Heart right ventricle (tissue), 16 donors: ENCODE measurements around the gene CPHXL. TPM values are rescaled to one million over a fixed set of nuclear protein-coding genes. Genes with fewer than 3 reads are reported as not detected.

Experiments used
- ATAC-seq, 8 donors: fragments of 200-7000 bp; cut with Tn5 transposase; one replicate each; pipeline ENCODE4 v1.9.1; 2020; ENCODE audit warnings: mild to moderate bottlenecking in 8 of 8, moderate library complexity in 8 of 8, moderate number of reproducible peaks in 1 of 8
- DNase-seq, 2 donors: peaks; one replicate each; pipeline ENCODE4 v3.0.0-alpha.2; 2020
- H3K27ac ChIP-seq, 10 donors: fragments of 200-600 bp; sonication (generic) in 2 of 10; one replicate each; pipeline versions ENCODE4 v1.5.0 to v1.8.0; 2020 to 2022; ENCODE audit warnings: mild to moderate bottlenecking in 3 of 10
- H3K27me3 ChIP-seq, 7 donors: fragments of 200-600 bp; one replicate each; pipeline ENCODE4 v1.8.0; 2021 to 2022; ENCODE audit warnings: mild to moderate bottlenecking in 2 of 7
- H3K36me3 ChIP-seq, 9 donors: fragments of 200-600 bp; sonication (generic) in 1 of 9; one replicate each; pipeline versions ENCODE4 v1.5.0 to v1.8.0; 2020 to 2022; ENCODE audit warnings: mild to moderate bottlenecking in 2 of 9
- H3K4me1 ChIP-seq, 9 donors: fragments of 200-600 bp; sonication (generic) in 1 of 9; one replicate each; pipeline versions ENCODE4 v1.5.0 to v1.8.0; 2020 to 2022; ENCODE audit warnings: mild to moderate bottlenecking in 4 of 9
- H3K4me3 ChIP-seq, 10 donors: fragments of 200-600 bp; sonication (generic) in 2 of 10; one replicate each; pipeline versions ENCODE4 v1.5.0 to v1.8.0; 2020 to 2022; ENCODE audit warnings: mild to moderate bottlenecking in 7 of 10, moderate library complexity in 2 of 10
- H3K9me3 ChIP-seq, 11 donors: fragments of 200-600 bp in 10 of 11; sonication (generic) in 2 of 11; one replicate each; pipeline versions ENCODE4 v1.5.0 to v1.8.0; 2013 to 2022; ENCODE audit warnings: mild to moderate bottlenecking in 2 of 11, control low read depth in 1 of 11, moderate library complexity in 1 of 11
- WGBS, 2 donors: extraction: QIAGEN DNeasy Blood & Tissue Kit; methylation state at CpG; one replicate each; pipeline ENCODE4 v1.1.7; 2013; ENCODE audit warnings: inconsistent platforms in 1 of 2; 5-methylcytosine and 5-hydroxymethylcytosine counted together
- intact Hi-C, 10 donors: fragments of 100-400 bp; cut with DNase I; formaldehyde crosslinking; loops; one replicate each; pipeline versions ENCODE4 v1.11.1 to v1.14.2; 2022
- polyA plus RNA-seq, 2 donors: library from polyadenylated mRNA; stranded (reverse); fragments of 200-250 nt; gene quantifications; one replicate each; pipeline ENCODE4 v1.2.3, GENCODE V29; 2013
- total RNA-seq, 10 donors: library from RNA; stranded (reverse); fragmentation: NEBNext Ultra II Directional in 3 of 10; extraction: Animal tissue kit (Norgen Biotek cat#: 25700) in 3 of 10; gene quantifications; one replicate each; pipeline versions ENCODE4 v1.2.1 to v1.2.4, GENCODE V29; 2021 to 2023
- TF ChIP-seq, protein P1 (sequence below), 9 donors: fragments of 200-600 bp; sonication (generic) in 2 of 9; IDR thresholded peaks; one replicate each; pipeline versions ENCODE4 v1.5.0 to v1.8.0; 2021 to 2022; ENCODE audit warnings: antibody characterized with exemption in 9 of 9, mild to moderate bottlenecking in 5 of 9, moderate library complexity in 1 of 9
- donor health status: Arrhythmogenic right ventricular cardiomyopathy.
- donor health status: ischemic (EF 13 %, LVEDD 7.1; RV severe dilation, severe dysfunction).
- donor health status: healthy with polysubstance abuse.
- donor health status: DM: no; HTN: yes; CAD: no.
- donor health status: DM: no; HTN: no; CAD: no.
- donor health status: ischemic (EF 25% LVEDD 6.9; RV normal size, moderate dysfunction).
- donor health status: ischemic (EF 25% LVEDD 5.7; RV mildly dilated, moderate dysfunction).
- donor health status: healthy.
- donor health status: DM: yes; HTN: yes; CAD: no.
- donor health status: Ischemic cardiomyopathy.
- donor health status: ischemic (EF 35%, LVEDD 5.7; RV mildly dilated, moderate dysfunction).
- donor health status: nonischemic (EF 11% LVEDD 7.7; RV severe dilation, severe dysfunction).
- donor health status: DM: yes; HTN: yes; CAD: no.
- donor health status: PGD.
- donor health status: ischemic (EF 29% LVEDD 5.4; RV normal size, mild dysfunction).
- donor health status: nonischemic (EF 23%, LVEDD 6.1; RV moderate dilation, normal function).

The CPHXL gene
- total and polyA plus RNA-seq, 12 donors, result not detected

DNA sequence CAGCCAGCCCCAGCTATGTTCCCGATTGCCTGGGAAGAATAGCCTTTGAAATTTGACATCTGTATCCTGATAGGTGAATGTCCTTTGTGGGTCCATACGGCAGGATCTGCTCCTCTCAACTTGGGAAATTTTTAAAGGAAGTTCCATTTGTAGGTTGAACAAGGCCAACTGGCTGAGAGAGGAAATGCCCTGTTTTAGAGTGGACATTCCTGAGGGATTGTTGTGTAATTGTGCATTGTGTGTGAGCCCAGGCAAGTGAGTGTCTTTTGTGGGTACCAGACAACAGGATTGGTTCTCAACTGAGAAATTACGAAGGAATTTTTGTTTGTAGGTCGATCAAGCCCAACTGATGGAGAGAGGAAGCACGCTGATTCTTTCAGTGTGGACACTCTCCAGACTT is 46.9 kb downstream of the CPHXL start:
- Histone ChIP-seq H3K4me3 (no peak overlapping the region), H3K27ac (peak overlapping the region in 5 of 10 donors; percentile 6 to 48 (median 21)), H3K9me3 (no peaks in the 10 kb centered on the region), H3K36me3 (no peaks in the 10 kb centered on the region), H3K27me3 (no peaks in the 10 kb centered on the region), H3K4me1 (peaks cover 0 to 11% (median 0%) of the 10 kb centered on the region in 9 donors)
- DNase-seq, result no peak
- ATAC-seq, result peak in 1 of 8 donors; percentile 42
- intact Hi-C loops, result loop anchor here in 1 of 10 donors (10.0 kb wide), 1 partner anchor 75 kb away; no protein-coding TSS in a partner anchor
- TF ChIP-seq, protein P1, sequence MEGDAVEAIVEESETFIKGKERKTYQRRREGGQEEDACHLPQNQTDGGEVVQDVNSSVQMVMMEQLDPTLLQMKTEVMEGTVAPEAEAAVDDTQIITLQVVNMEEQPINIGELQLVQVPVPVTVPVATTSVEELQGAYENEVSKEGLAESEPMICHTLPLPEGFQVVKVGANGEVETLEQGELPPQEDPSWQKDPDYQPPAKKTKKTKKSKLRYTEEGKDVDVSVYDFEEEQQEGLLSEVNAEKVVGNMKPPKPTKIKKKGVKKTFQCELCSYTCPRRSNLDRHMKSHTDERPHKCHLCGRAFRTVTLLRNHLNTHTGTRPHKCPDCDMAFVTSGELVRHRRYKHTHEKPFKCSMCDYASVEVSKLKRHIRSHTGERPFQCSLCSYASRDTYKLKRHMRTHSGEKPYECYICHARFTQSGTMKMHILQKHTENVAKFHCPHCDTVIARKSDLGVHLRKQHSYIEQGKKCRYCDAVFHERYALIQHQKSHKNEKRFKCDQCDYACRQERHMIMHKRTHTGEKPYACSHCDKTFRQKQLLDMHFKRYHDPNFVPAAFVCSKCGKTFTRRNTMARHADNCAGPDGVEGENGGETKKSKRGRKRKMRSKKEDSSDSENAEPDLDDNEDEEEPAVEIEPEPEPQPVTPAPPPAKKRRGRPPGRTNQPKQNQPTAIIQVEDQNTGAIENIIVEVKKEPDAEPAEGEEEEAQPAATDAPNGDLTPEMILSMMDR (IDR thresholded peaks at IDR 0.05), result no peak
- 67 to 83% methylated on average over 5 of the region's 5 CpGs for WGBS, 2 donors

DNA sequence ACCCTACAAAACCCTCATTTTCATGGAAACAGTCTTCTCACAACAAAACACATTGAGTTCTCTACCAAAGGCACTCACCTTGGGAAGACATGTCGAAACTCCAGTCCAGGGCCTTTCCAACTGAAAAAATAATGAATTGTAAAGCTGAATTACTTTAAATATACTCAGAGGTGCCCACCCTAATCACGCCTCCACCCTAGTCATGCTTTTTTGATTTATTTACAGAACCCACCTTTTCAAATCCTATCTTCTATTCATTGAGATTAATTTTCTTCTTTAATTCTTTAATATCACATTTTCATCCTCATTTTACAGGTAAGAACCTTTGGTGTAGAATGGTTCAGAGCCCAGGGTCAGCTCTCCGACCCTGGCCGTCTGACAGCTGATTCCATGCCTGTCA is 49.4 kb downstream of the CPHXL start, which contains the start of gene CPHXL2:
CPHXL2 (minus strand) TSS at position 101 of the 400 bp plus-strand sequence; CDS start at position 91, 10 bp downstream.
- intact Hi-C loops, result loop anchor here in 1 of 10 donors (10.0 kb wide), 1 partner anchor 78 kb away; no protein-coding TSS in a partner anchor
- no peak for ATAC-seq
- TF ChIP-seq, protein P1 (IDR thresholded peaks at IDR 0.05), result no peak
- H3K9me3 ChIP-seq, result no peaks in the 10 kb centered on the region
- H3K4me1 ChIP-seq, result peaks cover 0 to 11% (median 0%) of the 10 kb centered on the region in 9 donors
- H3K27ac ChIP-seq, result no peak within 1 kb of the TSS
- DNase-seq, result no peak
- whole genome bisulfite sequencing, 2 donors, result 91% methylated on average over 4 of the region's 4 CpGs
- H3K4me3 ChIP-seq, result no peak within 1 kb of the TSS
- no peaks in the 10 kb centered on the region for H3K36me3 ChIP-seq
- H3K27me3 ChIP-seq, result no peaks in the 10 kb centered on the region

DNA sequence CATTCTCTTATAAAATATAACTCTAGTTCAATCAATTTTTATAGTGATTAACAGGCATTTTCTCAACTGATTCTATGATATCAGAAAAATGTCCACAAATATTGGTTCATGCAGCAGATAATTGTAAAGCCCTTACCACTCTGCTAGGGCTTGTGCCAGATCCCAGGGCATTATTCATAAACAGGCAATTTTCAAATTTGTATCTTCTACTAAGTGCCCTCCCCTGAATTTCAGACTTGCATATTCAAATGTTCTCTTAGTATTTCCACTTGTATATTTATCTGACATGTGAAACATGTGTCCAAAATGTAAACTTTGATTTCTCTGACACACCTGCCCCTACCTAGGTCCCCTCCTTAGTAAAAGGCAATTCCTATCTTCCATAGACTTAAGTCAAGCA is 58.8 kb downstream of the CPHXL start:
- TF ChIP-seq, protein P1 (IDR thresholded peaks at IDR 0.05), result no peak
- Histone ChIP-seq H3K4me3 (no peak overlapping the region), H3K27ac (no peak overlapping the region), H3K27me3 (no peaks in the 10 kb centered on the region), H3K4me1 (peaks cover 0 to 1% (median 0%) of the 10 kb centered on the region in 9 donors), H3K9me3 (no peaks in the 10 kb centered on the region), H3K36me3 (peaks cover 0 to 1% (median 0%) of the 10 kb centered on the region in 9 donors)
- intact Hi-C loops, result loop anchor here in 1 of 10 donors (10.0 kb wide), 1 partner anchor 97 kb away; no protein-coding TSS in a partner anchor
- ATAC-seq (no peak), DNase-seq (no peak)

Other genes starting within 250 kb of the CPHXL start
- 1 to 10 TPM in 4 of 10 donors, under 1 TPM in 6; 0.30 to 2.0 (median 0.98) TPM for gene CHST6, start 231.0 kb downstream of the CPHXL start, total RNA-seq
- under 1 TPM; 0.22 to 0.42 TPM for gene CHST6, start 231.0 kb downstream of the CPHXL start, polyA plus RNA-seq
- gene CHST5, start 190.4 kb downstream of the CPHXL start, total RNA-seq, result 1 to 10 TPM in 2 of 10 donors, under 1 TPM in 7, not detected in 1; 0.08 to 1.4 (median 0.48) TPM
- gene CHST5, start 190.4 kb downstream of the CPHXL start, polyA plus RNA-seq, result under 1 TPM; 0.20 to 0.66 TPM
- 10 to 100 TPM in 5 of 10 donors, 1 to 10 TPM in 5; 3.8 to 13.4 (median 9.6) TPM for gene TMEM231, start 170.2 kb downstream of the CPHXL start, total RNA-seq
- gene TMEM231, start 170.2 kb downstream of the CPHXL start, polyA plus RNA-seq, result 1 to 10 TPM; 2.6 to 4.9 TPM
- gene GABARAPL2, start 160.1 kb downstream of the CPHXL start, total RNA-seq, result 100 to 1,000 TPM; 177 to 262 (median 243) TPM
- 100 to 1,000 TPM in 1 of 2 donors, 10 to 100 TPM in 1; 58.2 to 187 TPM for gene GABARAPL2, start 160.1 kb downstream of the CPHXL start, polyA plus RNA-seq
- 10 to 100 TPM; 14.3 to 30.6 (median 23.3) TPM for gene ADAT1, start 103.2 kb downstream of the CPHXL start, total RNA-seq
- gene ADAT1, start 103.2 kb downstream of the CPHXL start, polyA plus RNA-seq, result 1 to 10 TPM; 6.1 to 7.9 TPM
- gene KARS1, start 78.8 kb downstream of the CPHXL start, total RNA-seq, result 100 to 1,000 TPM; 123 to 145 (median 129) TPM
- 100 to 1,000 TPM in 1 of 2 donors, 10 to 100 TPM in 1; 68.0 to 126 TPM for gene KARS1, start 78.8 kb downstream of the CPHXL start, polyA plus RNA-seq
- 10 to 100 TPM; 49.1 to 79.3 (median 64.5) TPM for gene TERF2IP, start 78.7 kb downstream of the CPHXL start, total RNA-seq
- gene TERF2IP, start 78.7 kb downstream of the CPHXL start, polyA plus RNA-seq, result 10 to 100 TPM; 43.3 to 71.1 TPM
- not detected for gene CPHXL2, start 49.5 kb downstream of the CPHXL start, total RNA-seq
- not detected for gene CPHXL2, start 49.5 kb downstream of the CPHXL start, polyA plus RNA-seq
- not detected for gene DUXB, start 25.0 kb downstream of the CPHXL start, total RNA-seq
- gene DUXB, start 25.0 kb downstream of the CPHXL start, polyA plus RNA-seq, result not detected